ENCODE data around the gene RBAK. TPM values are rescaled to one million over a fixed set of nuclear protein-coding genes. Genes with fewer than 3 reads are reported as not detected.

The RBAK gene
- 10 to 100 TPM; 10.9 to 13.2 (median 11.8) TPM for total RNA-seq

GRCh38 chr7:5045558-5046396, at the start of gene RBAK:
Gene RBAK (plus strand): TSS chr7:5045860. CDS start chr7:5048077, 2,217 bp downstream.
- H3K27me3 ChIP-seq = no peaks in the 10 kb centered on the region
- peaks cover 0 to 26% (median 0%) of the 10 kb centered on the region in 3 donors for H3K36me3 ChIP-seq
- DNase-seq = peak; percentile 90 to 98 (median 93)
- H3K27ac ChIP-seq = peak within 1 kb of the TSS; percentile 69 to 85 (median 82)
- peak within 1 kb of the TSS; percentile 69 to 91 (median 84) for H3K4me3 ChIP-seq
- TF ChIP-seq, protein P1, sequence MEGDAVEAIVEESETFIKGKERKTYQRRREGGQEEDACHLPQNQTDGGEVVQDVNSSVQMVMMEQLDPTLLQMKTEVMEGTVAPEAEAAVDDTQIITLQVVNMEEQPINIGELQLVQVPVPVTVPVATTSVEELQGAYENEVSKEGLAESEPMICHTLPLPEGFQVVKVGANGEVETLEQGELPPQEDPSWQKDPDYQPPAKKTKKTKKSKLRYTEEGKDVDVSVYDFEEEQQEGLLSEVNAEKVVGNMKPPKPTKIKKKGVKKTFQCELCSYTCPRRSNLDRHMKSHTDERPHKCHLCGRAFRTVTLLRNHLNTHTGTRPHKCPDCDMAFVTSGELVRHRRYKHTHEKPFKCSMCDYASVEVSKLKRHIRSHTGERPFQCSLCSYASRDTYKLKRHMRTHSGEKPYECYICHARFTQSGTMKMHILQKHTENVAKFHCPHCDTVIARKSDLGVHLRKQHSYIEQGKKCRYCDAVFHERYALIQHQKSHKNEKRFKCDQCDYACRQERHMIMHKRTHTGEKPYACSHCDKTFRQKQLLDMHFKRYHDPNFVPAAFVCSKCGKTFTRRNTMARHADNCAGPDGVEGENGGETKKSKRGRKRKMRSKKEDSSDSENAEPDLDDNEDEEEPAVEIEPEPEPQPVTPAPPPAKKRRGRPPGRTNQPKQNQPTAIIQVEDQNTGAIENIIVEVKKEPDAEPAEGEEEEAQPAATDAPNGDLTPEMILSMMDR (IDR thresholded peaks at IDR 0.05) = peak in 1 of 6 experiments; percentile 12
- peak; percentile 43 to 45 for TF ChIP-seq POLR2A (IDR thresholded peaks at IDR 0.05)
- H3K9me3 ChIP-seq = peaks cover 0 to 4% (median 0%) of the 10 kb centered on the region in 4 donors
- H3K4me1 ChIP-seq = peaks cover 0 to 5% (median 0%) of the 10 kb centered on the region in 4 donors

GRCh38 chr7:4996696-4997222, 48.9 kb upstream of the RBAK start:
- Histone ChIP-seq H3K4me3 (no peak overlapping the region), H3K4me1 (no peaks in the 10 kb centered on the region), H3K27ac (no peak overlapping the region), H3K27me3 (no peaks in the 10 kb centered on the region), H3K9me3 (no peaks in the 10 kb centered on the region), H3K36me3 (peaks cover 0 to 57% (median 0%) of the 10 kb centered on the region in 3 donors)
- DNase-seq = no peak
- TF ChIP-seq POLR2A (IDR thresholded peaks at IDR 0.05) = no peak
- TF ChIP-seq, protein P1 (IDR thresholded peaks at IDR 0.05) = no peak

DNA sequence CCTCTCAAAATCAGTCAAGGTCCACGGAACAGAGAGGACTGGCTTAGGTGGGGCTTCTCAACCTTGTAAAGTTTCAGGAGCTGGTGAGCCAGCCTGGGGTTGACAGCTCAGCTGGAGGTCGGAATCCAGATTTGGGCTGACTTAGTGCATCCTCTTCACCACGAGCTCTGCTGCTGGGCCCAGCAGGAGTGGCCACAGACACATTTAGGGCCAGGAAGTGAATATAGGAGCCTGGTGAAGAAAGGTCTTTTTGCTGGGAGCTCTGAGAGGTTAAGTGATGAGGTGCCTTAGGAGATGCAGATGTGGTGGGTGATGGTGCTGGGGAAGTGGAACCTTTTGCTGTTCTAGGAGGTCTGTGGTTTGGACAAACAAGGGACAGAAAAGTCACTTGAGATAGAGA, 47.4 kb upstream of the RBAK start:
- TF ChIP-seq, protein P1 (IDR thresholded peaks at IDR 0.05) = no peak
- TF ChIP-seq POLR2A (IDR thresholded peaks at IDR 0.05) = no peak
- Histone ChIP-seq H3K4me3 (no peak overlapping the region), H3K36me3 (peaks cover 0 to 42% (median 0%) of the 10 kb centered on the region in 3 donors), H3K9me3 (no peaks in the 10 kb centered on the region), H3K27ac (no peak overlapping the region), H3K4me1 (no peaks in the 10 kb centered on the region), H3K27me3 (no peaks in the 10 kb centered on the region)
- no peak for DNase-seq

GRCh38 chr7:4998910-4999309, 46.8 kb upstream of the RBAK start:
- no peak overlapping the region for H3K27ac ChIP-seq
- H3K27me3 ChIP-seq = no peaks in the 10 kb centered on the region
- no peaks in the 10 kb centered on the region for H3K9me3 ChIP-seq
- H3K4me3 ChIP-seq = no peak overlapping the region
- no peak for TF ChIP-seq POLR2A (IDR thresholded peaks at IDR 0.05)
- TF ChIP-seq, protein P1 (IDR thresholded peaks at IDR 0.05) = no peak
- DNase-seq = no peak
- H3K4me1 ChIP-seq = no peaks in the 10 kb centered on the region
- H3K36me3 ChIP-seq = peaks cover 0 to 36% (median 0%) of the 10 kb centered on the region in 3 donors

DNA sequence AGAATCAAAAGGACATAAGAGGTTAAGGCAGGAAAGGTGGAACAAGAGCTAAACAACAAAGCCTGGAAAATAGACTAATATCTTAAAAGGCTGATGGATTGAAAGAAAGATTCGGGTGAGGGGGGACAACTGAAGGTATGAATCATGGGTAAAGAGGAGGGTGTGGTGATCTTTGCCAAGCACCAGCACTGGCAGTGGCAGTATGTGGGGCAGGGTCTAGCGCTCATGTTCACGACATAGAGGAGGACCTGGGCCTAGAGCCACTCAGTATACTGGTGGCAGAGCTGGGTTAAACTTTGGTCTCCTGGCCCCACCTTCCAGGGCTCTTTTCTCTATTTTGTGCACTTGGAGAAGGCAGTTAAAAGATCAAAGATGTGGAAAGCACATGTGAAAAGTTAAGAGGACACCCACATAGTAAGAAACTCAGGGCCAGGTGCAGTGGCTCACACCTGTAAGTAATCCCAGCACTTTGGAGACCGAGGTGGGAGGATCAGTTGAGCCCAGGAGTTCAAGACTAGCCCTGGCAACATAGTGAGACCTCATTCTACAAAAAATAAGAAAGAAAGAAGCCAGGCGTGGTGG, 46.2 kb upstream of the RBAK start:
- H3K27ac ChIP-seq = no peak overlapping the region
- H3K4me3 ChIP-seq = no peak overlapping the region
- H3K27me3 ChIP-seq = no peaks in the 10 kb centered on the region
- TF ChIP-seq, protein P1 (IDR thresholded peaks at IDR 0.05) = no peak
- no peak for TF ChIP-seq POLR2A (IDR thresholded peaks at IDR 0.05)
- H3K9me3 ChIP-seq = no peaks in the 10 kb centered on the region
- peaks cover 0 to 31% (median 0%) of the 10 kb centered on the region in 3 donors for H3K36me3 ChIP-seq
- no peak for DNase-seq
- H3K4me1 ChIP-seq = no peaks in the 10 kb centered on the region
